T-cell (primary cell): ENCODE measurements around the gene LUZP4. TPM values are rescaled to one million over a fixed set of nuclear protein-coding genes. Genes with fewer than 3 reads are reported as not detected.
"Not testable (repeated sequence)": the region's sequence is repeated elsewhere in the genome, so short reads cannot be mapped to it uniquely, and the experiment has no call there.

Experiments
- ATAC-seq, 4 experiments: fragments of 200-7000 bp in 3 of 4; fragments of 150-1000 bp in 1 of 4; cut with Tn5 transposase; replicated peaks in 1 of 4; 1 replicate in 3 of 4; 2 replicates in 1 of 4; pipeline ENCODE4 v1.10.0; 2021; ENCODE audit warnings: moderate library complexity in 3 of 4, mild to moderate bottlenecking in 2 of 4, moderate number of reproducible peaks in 1 of 4
- CTCF ChIA-PET, 2 donors: fragments of 300-600 bp; sonication (Branson Sonifier 250); formaldehyde crosslinking; loops; one replicate each; lab custom pipeline; 2022; ENCODE audit warnings: antibody characterized with exemption in 2 of 2; lab: Charles Lee
- POLR2A ChIA-PET, 2 donors: fragments of 300-600 bp; sonication (Branson Sonifier 250); formaldehyde crosslinking; loops; one replicate each; lab custom pipeline; 2022; ENCODE audit warnings: antibody characterized with exemption in 2 of 2; lab: Charles Lee
- DNase-seq, 35 experiments: peaks; one replicate each; pipeline versions ENCODE4 v3.0.0 to v3.0.0-alpha.2; 2013 to 2023
- H3K27ac ChIP-seq: one replicate; pipeline ENCODE4 v1.5.1; 2013; ENCODE audit warnings: low read length
- H3K27me3 ChIP-seq, 2 experiments: replicated peaks in 1 of 2; 1 replicate in 1 of 2; 2 replicates in 1 of 2; pipeline versions ENCODE4 v1.6.1 to v1.7.0; 2013; ENCODE audit warnings: low read length in 1 of 2, mixed read lengths in 1 of 2; ENCODE audit not compliant: control insufficient read depth in 2 of 2, insufficient read depth in 2 of 2; ENCODE audit errors: extremely low read depth in 1 of 2
- H3K36me3 ChIP-seq, 2 donors: 1 replicate in 1 of 2; 2 replicates in 1 of 2; pipeline versions ENCODE4 v1.6.1 to v1.7.0; 2013; ENCODE audit warnings: low read length in 1 of 2; ENCODE audit not compliant: control insufficient read depth in 2 of 2, insufficient read depth in 1 of 2; ENCODE audit errors: extremely low read depth in 1 of 2
- H3K4me1 ChIP-seq, 2 experiments: 1 replicate in 1 of 2; 2 replicates in 1 of 2; pipeline versions ENCODE4 v1.6.1 to v1.7.0; 2013; ENCODE audit warnings: low read length in 2 of 2, mixed read lengths in 1 of 2; ENCODE audit not compliant: insufficient read depth in 2 of 2, control insufficient read depth in 1 of 2; ENCODE audit errors: extremely low read depth in 1 of 2
- H3K4me3 ChIP-seq, 2 donors: 1 replicate in 1 of 2; 2 replicates in 1 of 2; pipeline versions ENCODE4 v1.5.1 to v1.7.0; 2013; ENCODE audit warnings: mild to moderate bottlenecking in 2 of 2, low read length in 1 of 2, moderate library complexity in 1 of 2; ENCODE audit not compliant: control insufficient read depth in 1 of 2; ENCODE audit errors: extremely low read depth in 1 of 2
- H3K9me3 ChIP-seq: 2 replicates; pipeline ENCODE4 v1.7.0; 2013
- H3K27ac Mint-ChIP-seq, 2 donors: one replicate each; pipeline ENCODE4 v1.8.0; 2020 to 2021; ENCODE audit warnings: mild to moderate bottlenecking in 2 of 2, mixed read lengths in 2 of 2
- H3K27me3 Mint-ChIP-seq, 2 donors: one replicate each; pipeline ENCODE4 v1.8.0; 2021 to 2022; ENCODE audit warnings: mixed read lengths in 2 of 2
- H3K36me3 Mint-ChIP-seq: one replicate; pipeline ENCODE4 v1.8.0; 2021; ENCODE audit warnings: mixed read lengths
- H3K4me1 Mint-ChIP-seq, 3 donors: one replicate each; pipeline ENCODE4 v1.8.0; 2020 to 2022; ENCODE audit warnings: mixed read lengths in 3 of 3, mild to moderate bottlenecking in 1 of 3
- H3K4me3 Mint-ChIP-seq, 3 donors: one replicate each; pipeline ENCODE4 v1.8.0; 2020 to 2022; ENCODE audit warnings: mild to moderate bottlenecking in 3 of 3, mixed read lengths in 3 of 3, moderate library complexity in 3 of 3
- H3K9me3 Mint-ChIP-seq, 3 donors: one replicate each; pipeline ENCODE4 v1.8.0; 2020 to 2022; ENCODE audit warnings: mixed read lengths in 3 of 3
- WGBS: methylation state at CpG from one replicate; pipeline ENCODE4 v1.1.5; 2013; ENCODE audit warnings: missing lambda C conversion rate; ENCODE audit not compliant: insufficient coverage; 5-methylcytosine and 5-hydroxymethylcytosine counted together
- total RNA-seq, 35 experiments: library from RNA in 6 of 35; stranded (reverse) in 6 of 35; fragments of 120-200 nt in 1 of 35; gene quantifications; one replicate each; pipeline versions ENCODE4 v1.2.1 to v1.2.4 and lab custom pipeline; 2013 to 2026

Gene LUZP4
- total RNA-seq, 5 donors from 2014 or later (not counting 1 experiment from before 2014, with no cell fraction given), result not detected

- WGBS, result no CpG with 5 or more reads among the region's 3 CpGs
- DNase-seq, result no peak
- no peaks in the 10 kb centered on the region for H3K27me3 ChIP-seq
Observed at GRCh38 chrX:115344885-115345614, 55.5 kb downstream of the LUZP4 start.

GRCh38 chrX:115345615-115346014, 56.1 kb downstream of the LUZP4 start:
- no peak overlapping the region for H3K27ac Mint-ChIP-seq
- H3K4me1 ChIP-seq, result no peaks in the 10 kb centered on the region
- peaks cover 0 to 22% of the 10 kb centered on the region in 2 donors for H3K27me3 Mint-ChIP-seq
- no peaks in the 10 kb centered on the region for H3K27me3 ChIP-seq
- no peaks in the 10 kb centered on the region for H3K9me3 ChIP-seq
- H3K4me3 Mint-ChIP-seq, result no peak overlapping the region
- H3K36me3 Mint-ChIP-seq, result no peaks in the 10 kb centered on the region
- no peaks in the 10 kb centered on the region for H3K4me1 Mint-ChIP-seq
- no peaks in the 10 kb centered on the region for H3K36me3 ChIP-seq
- H3K27ac ChIP-seq, result no peak overlapping the region
- no peak for ATAC-seq
- no peak for DNase-seq
- ChIA-PET CTCF (no interaction called here), POLR2A (no interaction called here)
- no peak overlapping the region for H3K4me3 ChIP-seq
- no peaks in the 10 kb centered on the region for H3K9me3 Mint-ChIP-seq
- 50% methylated on average over 2 of the region's 3 CpGs for WGBS

More at GRCh38 chrX:115344885-115345614, 55.5 kb downstream of the LUZP4 start:
- no peak overlapping the region for H3K4me3 Mint-ChIP-seq
- ATAC-seq, result no peak
- no peaks in the 10 kb centered on the region for H3K9me3 Mint-ChIP-seq
- H3K36me3 Mint-ChIP-seq, result no peaks in the 10 kb centered on the region
- no peak overlapping the region for H3K4me3 ChIP-seq
- ChIA-PET CTCF (no interaction called here), POLR2A (no interaction called here)
- peaks cover 0 to 18% of the 10 kb centered on the region in 2 donors for H3K27me3 Mint-ChIP-seq
- H3K9me3 ChIP-seq, result no peaks in the 10 kb centered on the region
- H3K4me1 ChIP-seq, result no peaks in the 10 kb centered on the region
- no peaks in the 10 kb centered on the region for H3K4me1 Mint-ChIP-seq
- no peak overlapping the region for H3K27ac Mint-ChIP-seq
- H3K36me3 ChIP-seq, result no peaks in the 10 kb centered on the region
- H3K27ac ChIP-seq, result no peak overlapping the region

GRCh38 chrX:115346738-115347137, 57.2 kb downstream of the LUZP4 start:
- WGBS, result no CpG with 5 or more reads among the region's 14 CpGs
- H3K4me1 ChIP-seq, H3K27me3 ChIP-seq, CTCF ChIA-PET, H3K4me3 ChIP-seq, H3K9me3 Mint-ChIP-seq, H3K36me3 Mint-ChIP-seq, POLR2A ChIA-PET, DNase-seq, H3K4me3 Mint-ChIP-seq, H3K27ac Mint-ChIP-seq, H3K4me1 Mint-ChIP-seq, H3K27ac ChIP-seq, H3K36me3 ChIP-seq, H3K9me3 ChIP-seq, ATAC-seq: not testable (repeated sequence)
- peaks cover 0 to 13% of the 10 kb centered on the region in 2 donors for H3K27me3 Mint-ChIP-seq

GRCh38 chrX:115348446-115349225, 59.1 kb downstream of the LUZP4 start:
- ChIA-PET CTCF (no interaction called here), POLR2A (no interaction called here)
- H3K27ac ChIP-seq, result no peak overlapping the region
- H3K4me1 Mint-ChIP-seq, result no peaks in the 10 kb centered on the region
- H3K27ac Mint-ChIP-seq, result no peak overlapping the region
- no peak for DNase-seq
- H3K9me3 ChIP-seq, result no peaks in the 10 kb centered on the region
- H3K9me3 Mint-ChIP-seq, result no peaks in the 10 kb centered on the region
- H3K4me1 ChIP-seq, result no peaks in the 10 kb centered on the region
- no peaks in the 10 kb centered on the region for H3K27me3 ChIP-seq
- H3K36me3 Mint-ChIP-seq, result no peaks in the 10 kb centered on the region
- H3K4me3 ChIP-seq, result no peak overlapping the region
- H3K36me3 ChIP-seq, result no peaks in the 10 kb centered on the region
- no peak overlapping the region for H3K4me3 Mint-ChIP-seq
- peaks cover 0 to 13% of the 10 kb centered on the region in 2 donors for H3K27me3 Mint-ChIP-seq
- no peak for ATAC-seq
- no CpG with 5 or more reads among the region's 7 CpGs for WGBS

- CTCF ChIA-PET, result no interaction called here
- no peaks in the 10 kb centered on the region for H3K4me1 Mint-ChIP-seq
- H3K27me3 ChIP-seq, result no peaks in the 10 kb centered on the region
Observed at GRCh38 chrX:115350711-115351381, 61.3 kb downstream of the LUZP4 start.

GRCh38 chrX:115356369-115356768, 66.9 kb downstream of the LUZP4 start:
- ChIA-PET CTCF (no interaction called here), POLR2A (no interaction called here)
- H3K36me3 ChIP-seq, result no peaks in the 10 kb centered on the region
- no peak overlapping the region for H3K4me3 ChIP-seq
- H3K9me3 ChIP-seq, result no peaks in the 10 kb centered on the region
- DNase-seq, result no peak
- no peaks in the 10 kb centered on the region for H3K4me1 ChIP-seq
- no peak for ATAC-seq
- Mint-ChIP-seq H3K36me3 (no peaks in the 10 kb centered on the region), H3K27me3 (peaks cover 0 to 31% of the 10 kb centered on the region in 2 donors), H3K4me1 (no peaks in the 10 kb centered on the region), H3K27ac (no peak overlapping the region), H3K4me3 (no peak overlapping the region), H3K9me3 (no peaks in the 10 kb centered on the region)
- H3K27me3 ChIP-seq, result no peaks in the 10 kb centered on the region
- WGBS, result no CpG with 5 or more reads among the region's 4 CpGs
- no peak overlapping the region for H3K27ac ChIP-seq

More at GRCh38 chrX:115350711-115351381, 61.3 kb downstream of the LUZP4 start:
- DNase-seq, result no peak
- Histone ChIP-seq H3K27ac (no peak overlapping the region), H3K9me3 (no peaks in the 10 kb centered on the region), H3K36me3 (no peaks in the 10 kb centered on the region), H3K4me1 (no peaks in the 10 kb centered on the region), H3K4me3 (no peak overlapping the region)
- no peak overlapping the region for H3K4me3 Mint-ChIP-seq
- no CpG with 5 or more reads among the region's 10 CpGs for WGBS
- H3K27ac Mint-ChIP-seq, result no peak overlapping the region
- POLR2A ChIA-PET, result no interaction called here
- peaks cover 0 to 19% of the 10 kb centered on the region in 2 donors for H3K27me3 Mint-ChIP-seq
- no peaks in the 10 kb centered on the region for H3K36me3 Mint-ChIP-seq
- H3K9me3 Mint-ChIP-seq, result no peaks in the 10 kb centered on the region
- ATAC-seq, result no peak
